ENCODE results near the gene TBC1D9B. TPM values are rescaled to one million over a fixed set of nuclear protein-coding genes. Genes with fewer than 3 reads are reported as not detected.
A peak's percentile ranks its signal among the peaks of the same experiment; 100 is the strongest.

The TBC1D9B gene
- 128 and 135 TPM in 2 replicates for total RNA-seq
- long read RNA-seq, full-length matches to known transcripts, result 24 of 73 reads
- long read RNA-seq, partial matches to known transcripts, result 36 of 73 reads
- long read RNA-seq, other reads (novel, unspliced or antisense), result 13 of 73 reads

GRCh38 chr5:179907556-179908324 lies at the start of gene TBC1D9B:
Gene TBC1D9B, minus strand, starts transcription at chr5:179907897. Its CDS starts 76 bp downstream, at chr5:179907821.
- Mint-ChIP-seq H3K9me3 (ENCODE audit: low read depth) (no peaks in the 10 kb centered on the region), H3K4me3 (ENCODE audit: low read depth) (peak within 1 kb of the TSS; percentile 83), H3K27me3 (peaks cover 8% of the 10 kb centered on the region), H3K27ac (peak within 1 kb of the TSS; percentile 45), H3K36me3 (ENCODE audit: insufficient read depth) (peaks cover 7% of the 10 kb centered on the region), H3K4me1 (ENCODE audit: low read depth) (peaks cover 3% of the 10 kb centered on the region)
- peak; percentile 52 for DNase-seq (ENCODE audit: low spot score, unreplicated experiment)
- peak; percentile 51 for TF ChIP-seq CTCF (IDR thresholded peaks at IDR 0.05; ENCODE audit: unreplicated experiment)

GRCh38 chr5:179955630-179956029 lies 47.9 kb upstream of the TBC1D9B start:
- no peaks in the 10 kb centered on the region for H3K27me3 Mint-ChIP-seq
- no peak for TF ChIP-seq CTCF (IDR thresholded peaks at IDR 0.05; ENCODE audit: unreplicated experiment)
- no peak overlapping the region for H3K27ac Mint-ChIP-seq
- no peak overlapping the region for H3K4me3 Mint-ChIP-seq (ENCODE audit: low read depth)
- H3K4me1 Mint-ChIP-seq (ENCODE audit: low read depth), result peaks cover 2% of the 10 kb centered on the region
- DNase-seq (ENCODE audit: low spot score, unreplicated experiment), result no peak
- peaks cover 21% of the 10 kb centered on the region for H3K36me3 Mint-ChIP-seq (ENCODE audit: insufficient read depth)
- H3K9me3 Mint-ChIP-seq (ENCODE audit: low read depth), result peaks cover 3% of the 10 kb centered on the region

GRCh38 chr5:179955062-179955461 lies 47.4 kb upstream of the TBC1D9B start:
- H3K27ac Mint-ChIP-seq, result no peak overlapping the region
- no peak overlapping the region for H3K4me3 Mint-ChIP-seq (ENCODE audit: low read depth)
- peaks cover 2% of the 10 kb centered on the region for H3K4me1 Mint-ChIP-seq (ENCODE audit: low read depth)
- no peak for TF ChIP-seq CTCF (IDR thresholded peaks at IDR 0.05; ENCODE audit: unreplicated experiment)
- peaks cover 3% of the 10 kb centered on the region for H3K9me3 Mint-ChIP-seq (ENCODE audit: low read depth)
- H3K27me3 Mint-ChIP-seq, result no peaks in the 10 kb centered on the region
- no peak for DNase-seq (ENCODE audit: low spot score, unreplicated experiment)
- H3K36me3 Mint-ChIP-seq (ENCODE audit: insufficient read depth), result peaks cover 22% of the 10 kb centered on the region

GRCh38 chr5:179954434-179954833 lies 46.7 kb upstream of the TBC1D9B start:
- peaks cover 22% of the 10 kb centered on the region for H3K36me3 Mint-ChIP-seq (ENCODE audit: insufficient read depth)
- no peak for TF ChIP-seq CTCF (IDR thresholded peaks at IDR 0.05; ENCODE audit: unreplicated experiment)
- no peak overlapping the region for H3K27ac Mint-ChIP-seq
- no peak overlapping the region for H3K4me3 Mint-ChIP-seq (ENCODE audit: low read depth)
- H3K27me3 Mint-ChIP-seq, result no peaks in the 10 kb centered on the region
- peaks cover 3% of the 10 kb centered on the region for H3K9me3 Mint-ChIP-seq (ENCODE audit: low read depth)
- DNase-seq (ENCODE audit: low spot score, unreplicated experiment), result no peak
- H3K4me1 Mint-ChIP-seq (ENCODE audit: low read depth), result peaks cover 2% of the 10 kb centered on the region

- H3K27ac Mint-ChIP-seq, result no peak overlapping the region
- DNase-seq (ENCODE audit: low spot score, unreplicated experiment), result no peak
- H3K4me3 Mint-ChIP-seq (ENCODE audit: low read depth), result no peak overlapping the region
- peaks cover 2% of the 10 kb centered on the region for H3K4me1 Mint-ChIP-seq (ENCODE audit: low read depth)
- peaks cover 21% of the 10 kb centered on the region for H3K36me3 Mint-ChIP-seq (ENCODE audit: insufficient read depth)
- H3K27me3 Mint-ChIP-seq, result no peaks in the 10 kb centered on the region
- no peak for TF ChIP-seq CTCF (IDR thresholded peaks at IDR 0.05; ENCODE audit: unreplicated experiment)
- peaks cover 3% of the 10 kb centered on the region for H3K9me3 Mint-ChIP-seq (ENCODE audit: low read depth)
Measured at GRCh38 chr5:179953987-179954386, 46.3 kb upstream of the TBC1D9B start.

Data from progenitor cell of endocrine pancreas (in vitro differentiated cells).